Retinal pigment epithelial cell (primary cell): ENCODE data around the gene P2RX3.
A peak's percentile ranks its signal among the peaks of the same experiment; 100 is the strongest.
"Not testable (repeated sequence)": the region's sequence is repeated elsewhere in the genome, so short reads cannot be mapped to it uniquely, and the experiment has no call there.

Source experiments
- DNase-seq: peaks from one replicate; pipeline ENCODE4 v3.0.0-alpha.2; 2010; ENCODE audit warnings: low read depth
- H3K4me3 ChIP-seq: 2 replicates; pipeline ENCODE4 v1.5.1; 2011; ENCODE audit warnings: mild to moderate bottlenecking, low read length, control low read depth, moderate library complexity
- TF ChIP-seq, protein P1 (sequence below): conservative IDR thresholded peaks from 2 replicates; pipeline ENCODE4 v1.5.1; 2011; ENCODE audit warnings: low read depth, low read length, control low read depth, inconsistent platforms

The P2RX3 gene

DNA sequence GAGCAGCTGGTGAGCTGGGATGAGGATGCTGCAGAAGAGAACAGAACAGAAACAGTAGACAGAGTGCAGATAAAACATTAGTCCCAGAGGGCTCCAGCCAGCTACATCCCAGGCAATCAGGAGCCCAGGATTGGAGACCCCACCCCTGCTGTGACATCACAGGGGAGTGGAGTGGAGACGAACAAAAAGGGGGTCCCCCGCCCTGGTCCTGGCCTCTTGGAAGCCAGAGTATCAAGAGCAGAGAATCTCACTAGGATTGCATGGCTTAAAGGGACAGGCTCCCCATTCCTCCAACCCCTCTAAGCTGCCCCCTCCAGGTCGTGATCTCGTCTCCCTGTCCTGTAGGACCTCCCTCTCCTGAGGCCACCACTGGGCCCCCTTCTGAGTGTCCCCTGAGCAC lies at the start of gene P2RX3:
TSS of gene P2RX3 (plus strand) at position 211 of the 400 bp plus-strand sequence. CDS start 199 bp downstream, outside the sequence.
- no peak within 1 kb of the TSS for H3K4me3 ChIP-seq
- TF ChIP-seq, protein P1, sequence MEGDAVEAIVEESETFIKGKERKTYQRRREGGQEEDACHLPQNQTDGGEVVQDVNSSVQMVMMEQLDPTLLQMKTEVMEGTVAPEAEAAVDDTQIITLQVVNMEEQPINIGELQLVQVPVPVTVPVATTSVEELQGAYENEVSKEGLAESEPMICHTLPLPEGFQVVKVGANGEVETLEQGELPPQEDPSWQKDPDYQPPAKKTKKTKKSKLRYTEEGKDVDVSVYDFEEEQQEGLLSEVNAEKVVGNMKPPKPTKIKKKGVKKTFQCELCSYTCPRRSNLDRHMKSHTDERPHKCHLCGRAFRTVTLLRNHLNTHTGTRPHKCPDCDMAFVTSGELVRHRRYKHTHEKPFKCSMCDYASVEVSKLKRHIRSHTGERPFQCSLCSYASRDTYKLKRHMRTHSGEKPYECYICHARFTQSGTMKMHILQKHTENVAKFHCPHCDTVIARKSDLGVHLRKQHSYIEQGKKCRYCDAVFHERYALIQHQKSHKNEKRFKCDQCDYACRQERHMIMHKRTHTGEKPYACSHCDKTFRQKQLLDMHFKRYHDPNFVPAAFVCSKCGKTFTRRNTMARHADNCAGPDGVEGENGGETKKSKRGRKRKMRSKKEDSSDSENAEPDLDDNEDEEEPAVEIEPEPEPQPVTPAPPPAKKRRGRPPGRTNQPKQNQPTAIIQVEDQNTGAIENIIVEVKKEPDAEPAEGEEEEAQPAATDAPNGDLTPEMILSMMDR = no peak
- DNase-seq = no peak

DNA sequence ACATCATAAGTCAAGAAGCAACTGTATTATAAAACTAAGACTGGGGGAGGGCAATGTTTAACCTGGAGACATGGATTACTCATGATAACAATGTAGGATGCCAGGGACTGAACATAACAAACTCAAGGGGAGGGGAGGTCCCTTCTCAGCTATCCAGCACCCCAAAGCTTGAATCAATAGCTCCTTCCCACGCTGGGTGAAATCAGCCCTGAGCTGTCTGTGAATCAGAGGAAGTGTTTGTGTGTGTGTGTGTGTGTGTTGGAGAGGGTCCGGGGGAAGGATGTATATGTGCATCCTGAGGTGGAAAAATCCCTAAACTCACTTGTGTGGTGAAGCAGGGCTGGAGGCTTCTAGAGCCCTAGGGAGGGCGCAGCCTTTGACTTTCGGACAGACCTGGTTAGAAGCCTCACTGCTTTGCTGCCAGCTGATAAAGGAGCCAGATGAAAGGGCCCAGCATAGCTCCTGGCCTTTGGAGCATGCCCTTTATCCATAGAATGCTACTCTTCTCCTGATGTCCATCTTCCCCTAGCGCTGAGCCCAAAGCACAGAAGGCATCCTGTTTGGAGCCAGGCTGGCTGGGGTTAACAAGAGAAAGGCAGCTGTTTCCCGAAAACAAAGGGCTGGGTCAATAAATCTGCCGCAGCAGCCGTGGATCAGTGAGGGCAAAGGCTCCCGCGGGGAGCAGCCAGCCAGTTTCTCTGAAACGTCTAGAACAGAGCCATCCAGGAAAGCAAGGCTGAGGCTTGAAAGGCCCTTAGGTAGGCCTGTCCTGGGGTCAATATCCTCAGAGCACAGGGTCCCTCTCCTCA lies 49.2 kb upstream of the P2RX3 start:
- DNase-seq = no peak
- no peak overlapping the region for H3K4me3 ChIP-seq
- TF ChIP-seq, protein P1 = no peak

GRCh38 chr11:57290288-57290687 lies 47.9 kb upstream of the P2RX3 start:
- TF ChIP-seq, protein P1 = no peak
- no peak for DNase-seq
- no peak overlapping the region for H3K4me3 ChIP-seq

GRCh38 chr11:57294225-57295131 lies 43.7 kb upstream of the P2RX3 start:
- TF ChIP-seq, protein P1 = no peak
- DNase-seq = peak; percentile 93
- no peak overlapping the region for H3K4me3 ChIP-seq

- H3K4me3 ChIP-seq, DNase-seq: not testable (repeated sequence)
Observed at GRCh38 chr11:57296205-57296604, 41.9 kb upstream of the P2RX3 start.

DNA sequence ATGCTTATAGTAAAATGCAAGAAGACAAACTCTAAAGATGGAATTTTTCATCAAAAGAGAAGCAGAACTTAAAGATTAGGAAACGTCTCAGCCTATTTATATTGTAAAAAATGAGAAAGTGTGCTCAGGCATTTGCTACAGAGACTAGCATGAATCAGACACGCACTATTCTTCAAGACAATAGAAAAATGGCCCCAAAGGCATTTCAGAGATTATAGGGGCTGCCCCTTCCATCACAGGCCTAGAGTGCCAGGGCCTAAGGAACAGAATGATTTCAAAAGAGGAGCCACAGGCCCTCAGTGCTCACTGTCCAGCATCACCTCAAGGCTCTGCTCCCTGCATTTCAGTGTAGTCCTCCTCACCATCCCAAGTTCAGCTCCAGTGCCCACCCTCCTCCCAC lies 40.9 kb upstream of the P2RX3 start:
- no peak overlapping the region for H3K4me3 ChIP-seq
- TF ChIP-seq, protein P1 = no peak
- DNase-seq = no peak

GRCh38 chr11:57299150-57299737 lies 38.9 kb upstream of the P2RX3 start:
- DNase-seq = no peak
- H3K4me3 ChIP-seq = no peak overlapping the region
- TF ChIP-seq, protein P1 = no peak
